DND-41 (cell line): ENCODE data around the gene PEX5L.

Source experiments
- CTCF ChIP-seq: IDR thresholded peaks from 2 replicates; pipeline ENCODE4 v1.5.1; 2012; ENCODE audit warnings: borderline replicate concordance, low read length, moderate library complexity, mild to moderate bottlenecking; ENCODE audit not compliant: poor library complexity, severe bottlenecking; ENCODE audit errors: extremely low read depth
- EZH2 ChIP-seq: IDR thresholded peaks from 3 replicates; pipeline ENCODE4 v1.6.1; 2012; ENCODE audit warnings: borderline replicate concordance, low read depth, mild to moderate bottlenecking, moderate library complexity, low read length, inconsistent platforms; ENCODE audit not compliant: severe bottlenecking

- no peak for TF ChIP-seq CTCF
- no peak for TF ChIP-seq EZH2
Measured at GRCh38 chr3:179829401-179829800, 207.3 kb downstream of the PEX5L start.
